NCI-H1694 (cell line): Measurements from ENCODE around the gene SIMC1.

Experiments used
- DNase-seq: peaks from one replicate; lab custom pipeline; 2025; lab: John Stamatoyannopoulos, UW

Gene SIMC1

GRCh38 chr5:176388444-176389134 is 150.4 kb downstream of the SIMC1 start, which contains the start of the genes HIGD2A and NOP16:
TSS of gene HIGD2A (plus strand) at chr5:176388751. CDS start at chr5:176388820, 69 bp downstream.
TSS of gene NOP16 (minus strand) at chr5:176388598. CDS start at chr5:176388539, 59 bp downstream.
- peak; percentile 98 for DNase-seq

DNA sequence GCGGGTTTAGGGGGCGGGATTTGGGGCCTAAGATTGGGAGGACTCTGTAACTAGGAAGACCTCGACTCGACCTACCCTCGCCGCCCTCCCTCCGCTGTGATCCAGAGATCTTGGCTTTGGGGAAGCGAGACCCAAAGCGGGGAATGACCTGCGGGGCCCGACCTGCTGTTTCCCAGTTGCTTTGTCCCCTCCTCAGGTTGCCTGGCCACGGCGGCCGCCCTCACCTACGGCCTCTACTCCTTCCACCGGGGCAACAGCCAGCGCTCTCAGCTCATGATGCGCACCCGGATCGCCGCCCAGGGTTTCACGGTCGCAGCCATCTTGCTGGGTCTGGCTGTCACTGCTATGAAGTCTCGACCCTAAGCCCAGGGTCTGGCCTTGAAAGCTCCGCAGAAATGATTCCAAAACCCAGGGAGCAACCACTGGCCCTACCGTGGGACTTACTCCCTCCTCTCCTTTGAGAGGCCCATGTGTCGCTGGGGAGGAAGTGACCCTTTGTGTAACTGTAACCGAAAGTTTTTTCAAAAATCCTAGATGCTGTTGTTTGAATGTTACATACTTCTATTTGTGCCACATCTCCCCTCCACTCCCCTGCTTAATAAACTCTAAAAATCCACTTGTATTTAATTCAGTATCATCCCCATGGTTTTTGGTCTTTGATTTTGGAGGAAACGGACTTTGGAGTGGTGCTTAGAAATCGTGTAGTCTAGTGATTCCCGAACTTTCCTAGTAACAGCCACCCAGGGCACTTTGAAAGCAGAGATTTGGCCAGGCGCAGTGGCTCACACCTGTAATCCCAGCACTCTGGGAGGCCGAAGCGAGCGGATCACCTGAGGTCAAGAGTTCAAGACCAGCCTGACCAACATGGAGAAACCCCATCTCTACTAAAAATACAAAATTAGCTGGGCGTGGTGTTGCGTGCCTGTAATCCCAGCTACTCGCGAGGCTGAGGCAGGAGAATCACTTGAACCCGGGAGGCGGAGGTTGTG is 151.2 kb downstream of the SIMC1 start:
- peak; percentile 52 for DNase-seq

GRCh38 chr5:176391479-176391878 is 153.3 kb downstream of the SIMC1 start:
- no peak for DNase-seq

DNA sequence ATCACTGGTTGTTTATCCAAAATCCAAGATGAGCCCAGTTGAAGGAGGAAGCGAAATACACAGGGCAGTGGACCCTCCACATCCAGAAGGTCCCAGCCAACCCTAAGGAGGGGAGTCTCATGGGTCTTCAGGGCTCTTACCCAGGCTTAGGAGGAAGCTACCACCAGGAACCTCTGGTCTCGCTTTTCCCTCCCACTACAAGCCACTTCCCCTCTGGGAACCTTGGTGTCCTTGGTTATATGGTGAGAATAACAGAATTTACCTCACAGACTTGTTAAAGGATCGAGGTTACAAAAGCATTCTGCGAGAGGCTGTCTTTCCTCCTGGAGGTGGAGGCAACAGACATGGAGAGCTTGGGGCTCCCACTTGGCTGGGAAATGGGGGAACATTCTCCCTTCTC is 153.8 kb downstream of the SIMC1 start:
- no peak for DNase-seq

GRCh38 chr5:176392526-176392925 is 154.3 kb downstream of the SIMC1 start:
- no peak for DNase-seq

- DNase-seq, result no peak
Measured at GRCh38 chr5:176394096-176394495, 155.9 kb downstream of the SIMC1 start.

GRCh38 chr5:176394881-176395675 is 156.9 kb downstream of the SIMC1 start:
- DNase-seq, result no peak
